OCI-LY3 (cell line): Measurements from ENCODE around the gene ZNF22.

Experiments
- H2AFZ ChIP-seq: fragments of 200-600, 300-600 bp; shearing (Covaris generic); 2 replicates; pipeline ENCODE4 v1.6.0; 2014; ENCODE audit warnings: antibody characterized with exemption, low read depth, low read length
- H3K27ac ChIP-seq: fragments of 200-600, 300-600 bp; sonication (generic); 2 replicates; pipeline ENCODE4 v1.5.1; 2014; ENCODE audit warnings: mild to moderate bottlenecking, low read length, moderate library complexity, mixed read lengths
- H3K27me3 ChIP-seq: fragments of 200-600, 300-600 bp; sonication (generic); 2 replicates; pipeline ENCODE4 v1.6.1; 2014; ENCODE audit warnings: low read depth, low read length, mixed read lengths
- H3K36me3 ChIP-seq: fragments of 200-600, 300-600 bp; sonication (generic); replicated peaks from 2 replicates; pipeline ENCODE3; 2014; ENCODE audit warnings: low read depth, low read length, mixed read lengths
- H3K4me1 ChIP-seq: fragments of 300-600, 200-600 bp; sonication (generic); 2 replicates; pipeline ENCODE4 v1.6.1; 2014; ENCODE audit warnings: low read length, mixed read lengths
- H3K4me2 ChIP-seq: fragments of 200-600, 300-600 bp; sonication (generic); 2 replicates; pipeline ENCODE4 v1.6.1; 2014; ENCODE audit warnings: low read length, mixed read lengths
- H3K4me3 ChIP-seq: fragments of 300-600, 200-600 bp; sonication (generic); 2 replicates; pipeline ENCODE4 v1.5.1; 2014; ENCODE audit warnings: antibody characterized with exemption, mild to moderate bottlenecking, low read length, moderate library complexity
- H3K79me2 ChIP-seq: fragments of 300-600, 200-600 bp; shearing (Covaris generic); 2 replicates; pipeline ENCODE4 v1.6.1; 2014; ENCODE audit warnings: mild to moderate bottlenecking, low read length, mixed read lengths
- H3K9ac ChIP-seq: fragments of 300-600, 200-600 bp; shearing (Covaris generic); 2 replicates; pipeline ENCODE4 v1.6.0; 2014; ENCODE audit warnings: mild to moderate bottlenecking, low read length, moderate library complexity
- H3K9me3 ChIP-seq: fragments of 200-600, 300-600 bp; shearing (Covaris generic); 2 replicates; pipeline ENCODE4 v1.6.1; 2014; ENCODE audit warnings: low read length, mixed read lengths; ENCODE audit not compliant: insufficient read depth
- H4K20me1 ChIP-seq: fragments of 200-600, 300-600 bp; sonication (generic); 2 replicates; pipeline ENCODE4 v1.6.1; 2016; ENCODE audit warnings: low read length, mixed read lengths; ENCODE audit not compliant: insufficient read depth
- CTCF ChIP-seq: fragments of 200-600, 300-600 bp; sonication (generic); IDR thresholded peaks from 2 replicates; pipeline ENCODE4 v1.5.1; 2014; ENCODE audit warnings: antibody characterized with exemption, low read length, low read depth
- EZH2phosphoT487 ChIP-seq: fragments of 200-600 bp; shearing (Covaris generic); IDR thresholded peaks from 2 replicates; pipeline ENCODE4 v1.6.1; 2018; ENCODE audit warnings: antibody characterized with exemption, mixed run types, low read depth

The ZNF22 gene

GRCh38 chr10:44988957-44989585 is 11.7 kb upstream of the ZNF22 start:
- Histone ChIP-seq H3K36me3 (no peaks in the 10 kb centered on the region), H3K27ac (no peak overlapping the region), H3K4me1 (no peaks in the 10 kb centered on the region), H3K4me3 (no peak overlapping the region), H3K79me2 (no peaks in the 10 kb centered on the region), H3K4me2 (no peak overlapping the region), H3K9me3 (no peaks in the 10 kb centered on the region), H3K27me3 (no peaks in the 10 kb centered on the region), H2AFZ (no peak overlapping the region), H3K9ac (no peak overlapping the region), H4K20me1 (no peaks in the 10 kb centered on the region)
- TF ChIP-seq EZH2phosphoT487 (no peak), CTCF (no peak)

GRCh38 chr10:44989597-44990301 is 11.0 kb upstream of the ZNF22 start:
- Histone ChIP-seq H3K4me1 (no peaks in the 10 kb centered on the region), H4K20me1 (no peaks in the 10 kb centered on the region), H3K9ac (no peak overlapping the region), H2AFZ (no peak overlapping the region), H3K9me3 (no peaks in the 10 kb centered on the region), H3K27ac (no peak overlapping the region), H3K4me3 (no peak overlapping the region), H3K4me2 (no peak overlapping the region), H3K27me3 (no peaks in the 10 kb centered on the region), H3K79me2 (no peaks in the 10 kb centered on the region), H3K36me3 (no peaks in the 10 kb centered on the region)
- TF ChIP-seq EZH2phosphoT487: no peak

- H3K4me1 ChIP-seq: no peaks in the 10 kb centered on the region
These were observed 10.4 kb upstream of the ZNF22 start for GRCh38 chr10:44990302-44990655.

GRCh38 chr10:44990965-44991364 is 9.8 kb upstream of the ZNF22 start:
- H3K27me3 ChIP-seq: no peaks in the 10 kb centered on the region
- no peaks in the 10 kb centered on the region for H3K79me2 ChIP-seq
- no peaks in the 10 kb centered on the region for H3K9me3 ChIP-seq
- no peak overlapping the region for H3K4me2 ChIP-seq
- H4K20me1 ChIP-seq: no peaks in the 10 kb centered on the region
- H3K36me3 ChIP-seq: no peaks in the 10 kb centered on the region
- H3K4me3 ChIP-seq: no peak overlapping the region
- TF ChIP-seq EZH2phosphoT487: no peak
- no peak for TF ChIP-seq CTCF
- no peak overlapping the region for H3K27ac ChIP-seq
- H2AFZ ChIP-seq: no peak overlapping the region
- H3K4me1 ChIP-seq: no peaks in the 10 kb centered on the region
- H3K9ac ChIP-seq: no peak overlapping the region

More at GRCh38 chr10:44990302-44990655, 10.4 kb upstream of the ZNF22 start:
- TF ChIP-seq EZH2phosphoT487: no peak
- no peak for TF ChIP-seq CTCF
- Histone ChIP-seq H3K4me2 (no peak overlapping the region), H3K36me3 (no peaks in the 10 kb centered on the region), H3K79me2 (no peaks in the 10 kb centered on the region), H3K27me3 (no peaks in the 10 kb centered on the region), H3K27ac (no peak overlapping the region), H3K4me3 (no peak overlapping the region), H3K9me3 (no peaks in the 10 kb centered on the region), H4K20me1 (no peaks in the 10 kb centered on the region), H2AFZ (no peak overlapping the region), H3K9ac (no peak overlapping the region)
